ENCODE measurements around the gene RAPGEF2. TPM values are rescaled to one million over a fixed set of nuclear protein-coding genes. Genes with fewer than 3 reads are reported as not detected.

The RAPGEF2 gene
- total RNA-seq, 1 experiment from 2014 or later = 37.1 TPM

DNA sequence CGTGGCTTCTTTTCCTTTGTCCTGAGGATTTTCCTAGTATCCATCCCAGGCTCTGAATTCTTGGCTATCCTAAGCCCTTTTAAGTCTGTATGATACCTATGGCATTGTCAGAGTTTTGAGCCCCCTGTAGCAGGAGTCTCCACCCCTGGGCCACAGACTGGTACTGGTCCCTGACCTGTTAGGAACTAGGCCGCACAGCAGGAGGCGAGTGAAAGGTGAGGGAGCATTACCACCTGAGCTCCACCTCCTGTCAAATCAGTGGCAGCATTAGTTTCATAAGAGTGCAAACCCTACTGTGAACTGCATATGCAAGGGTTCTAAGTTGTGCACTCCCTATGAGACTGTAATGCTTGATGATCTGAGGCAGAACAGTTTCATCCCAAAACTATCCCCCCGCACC is 216.1 kb downstream of the RAPGEF2 start:
- no peaks in the 10 kb centered on the region; the same call in 1 of the 2 replicates for H3K4me1 ChIP-seq (ENCODE audit: insufficient read depth, low read length)
- H3K23ac ChIP-seq (ENCODE audit: insufficient read length, low read depth, low read length) = no peak overlapping the region
- Mint-ChIP-seq H3K9me3 (no peaks in the 10 kb centered on the region), H3K4me3 (no peak overlapping the region), H3K27me3 (ENCODE audit: low read depth) (no peaks in the 10 kb centered on the region), H3K4me1 (peaks cover 2 to 6% of the 10 kb centered on the region in 2 experiments; a peak in 1 of 4 replicates), H3K27ac (no peak overlapping the region), H3K36me3 (ENCODE audit: insufficient read depth in 1 of 3, low read depth in 3 of 3) (peaks cover 19 to 28% (median 24%) of the 10 kb centered on the region in 3 experiments; a peak in 6 of 7 replicates)
- H2BK5ac ChIP-seq (ENCODE audit: insufficient read length, low read length) = no peak overlapping the region
- no peaks in the 10 kb centered on the region for H3K27me3 ChIP-seq (ENCODE audit: insufficient read depth, low read length)
- H4K20me1 ChIP-seq (ENCODE audit: control insufficient read depth, insufficient read depth, insufficient read length) = no peaks in the 10 kb centered on the region
- no peak overlapping the region for H2BK15ac ChIP-seq (ENCODE audit: low read depth, low read length)
- H3K9me3 ChIP-seq (ENCODE audit: control insufficient read depth, low read depth, low read length) = no peaks in the 10 kb centered on the region
- H2BK20ac ChIP-seq (ENCODE audit: low read depth, low read length, poor library complexity, severe bottlenecking) = no peak overlapping the region
- H2AFZ ChIP-seq (ENCODE audit: low read length) = no peak overlapping the region
- no peak overlapping the region for H3K18ac ChIP-seq (ENCODE audit: insufficient read length, low read depth, low read length)
- no peak overlapping the region for H4K8ac ChIP-seq (replicated peaks; ENCODE audit: insufficient read length, low read depth, low read length)
- no peak overlapping the region for H3K56ac ChIP-seq (ENCODE audit: insufficient read length, low read depth, low read length)
- H3K14ac ChIP-seq (ENCODE audit: insufficient read depth, low read length) = no peak overlapping the region
- no peaks in the 10 kb centered on the region for H3K79me2 ChIP-seq (ENCODE audit: insufficient read depth, low read length)
- H3K4me2 ChIP-seq (ENCODE audit: insufficient read depth, insufficient read length, low read length) = no peak overlapping the region
- no peak overlapping the region for H3T11ph ChIP-seq (ENCODE audit: low read length)
- no peak overlapping the region for H2AK5ac ChIP-seq (ENCODE audit: insufficient read length, low read length)
- no peak for DNase-seq
- no peak overlapping the region for H3K27ac ChIP-seq (ENCODE audit: insufficient read length, low read depth, low read length)
- H2BK12ac ChIP-seq (ENCODE audit: insufficient read length, low read depth, low read length) = no peak overlapping the region
- H3K9ac ChIP-seq (ENCODE audit: extremely low read depth, insufficient read length, low read length) = no peak overlapping the region
- TF ChIP-seq, protein P1, sequence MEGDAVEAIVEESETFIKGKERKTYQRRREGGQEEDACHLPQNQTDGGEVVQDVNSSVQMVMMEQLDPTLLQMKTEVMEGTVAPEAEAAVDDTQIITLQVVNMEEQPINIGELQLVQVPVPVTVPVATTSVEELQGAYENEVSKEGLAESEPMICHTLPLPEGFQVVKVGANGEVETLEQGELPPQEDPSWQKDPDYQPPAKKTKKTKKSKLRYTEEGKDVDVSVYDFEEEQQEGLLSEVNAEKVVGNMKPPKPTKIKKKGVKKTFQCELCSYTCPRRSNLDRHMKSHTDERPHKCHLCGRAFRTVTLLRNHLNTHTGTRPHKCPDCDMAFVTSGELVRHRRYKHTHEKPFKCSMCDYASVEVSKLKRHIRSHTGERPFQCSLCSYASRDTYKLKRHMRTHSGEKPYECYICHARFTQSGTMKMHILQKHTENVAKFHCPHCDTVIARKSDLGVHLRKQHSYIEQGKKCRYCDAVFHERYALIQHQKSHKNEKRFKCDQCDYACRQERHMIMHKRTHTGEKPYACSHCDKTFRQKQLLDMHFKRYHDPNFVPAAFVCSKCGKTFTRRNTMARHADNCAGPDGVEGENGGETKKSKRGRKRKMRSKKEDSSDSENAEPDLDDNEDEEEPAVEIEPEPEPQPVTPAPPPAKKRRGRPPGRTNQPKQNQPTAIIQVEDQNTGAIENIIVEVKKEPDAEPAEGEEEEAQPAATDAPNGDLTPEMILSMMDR (conservative IDR thresholded peaks at IDR 0.05) = no peak
- H3K79me1 ChIP-seq (ENCODE audit: insufficient read depth, low read depth, low read length, poor library complexity, severe bottlenecking) = no peaks in the 10 kb centered on the region
- no peak overlapping the region for H3K4ac ChIP-seq (ENCODE audit: low read depth, low read length)
- no peak overlapping the region for H4K91ac ChIP-seq (ENCODE audit: insufficient read length, low read depth, low read length)
- no peaks in the 10 kb centered on the region for H3K23me2 ChIP-seq (ENCODE audit: insufficient read length, low read depth, low read length, poor library complexity, severe bottlenecking)
- no peak overlapping the region for H4K5ac ChIP-seq (ENCODE audit: insufficient read length, low read depth, low read length)
- WGBS (ENCODE audit: extremely low coverage, insufficient read length, low lambda C conversion rate) = no CpG with 5 or more reads among the region's 4 CpGs
- H2BK120ac ChIP-seq (ENCODE audit: low read depth, low read length, poor library complexity, severe bottlenecking) = no peak overlapping the region
